Colon (tissue), 2 donors: Measurements from ENCODE around the gene RIC8B.
A peak's percentile ranks its signal among the peaks of the same experiment; 100 is the strongest.
"Not testable (repeated sequence)": the region's sequence is repeated elsewhere in the genome, so short reads cannot be mapped to it uniquely, and the experiment has no call there.

Experiments
- FAIRE-seq: peaks from 2 replicates; lab custom pipeline; 2012; peaks lifted over from hg19 to GRCh38; lab: Jason Lieb, UNC
- donor health status: control.
- donor health status: control.

The RIC8B gene

DNA sequence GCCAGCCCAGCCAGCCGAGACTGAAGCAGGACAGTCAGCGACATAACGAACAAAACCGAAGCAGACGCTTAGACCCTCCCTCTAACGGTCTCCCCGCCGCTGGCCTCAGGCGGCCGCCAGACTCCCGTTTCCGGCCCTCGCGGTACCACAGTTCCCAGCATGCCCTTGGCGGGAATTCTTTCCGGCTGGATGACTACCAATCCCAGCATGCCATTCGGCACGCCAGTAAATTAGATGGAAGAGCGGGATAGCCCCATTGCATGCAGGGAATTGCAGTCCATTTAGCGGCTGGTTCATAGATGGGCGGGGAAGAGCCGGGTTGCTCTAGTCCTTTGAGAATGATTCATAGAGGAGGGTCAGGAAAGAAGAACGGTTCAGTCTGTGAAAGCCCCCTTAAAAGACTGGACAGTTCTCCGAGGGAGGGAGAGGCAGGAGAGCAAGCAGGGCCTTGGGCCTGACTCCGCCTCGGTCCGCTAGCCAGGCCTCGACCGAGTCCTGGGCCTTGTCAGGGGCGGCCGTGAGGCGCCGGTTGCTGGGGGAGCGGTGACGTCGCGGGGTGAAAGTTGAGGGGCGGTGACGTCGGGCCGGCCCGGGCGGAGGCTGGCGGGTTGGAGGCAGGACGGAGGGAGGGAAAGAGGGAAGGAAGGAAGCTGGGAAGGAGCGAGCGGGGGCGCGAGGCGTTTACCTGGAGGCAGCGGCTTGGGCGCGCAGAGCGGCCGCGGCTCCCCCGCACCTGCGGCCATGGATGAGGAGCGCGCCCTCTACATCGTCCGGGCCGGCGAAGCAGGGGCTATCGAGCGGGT lies at the start of gene RIC8B:
Gene RIC8B, plus strand, starts transcription at position 678 of the 803 bp plus-strand sequence. Its CDS starts 64 bp downstream, at position 742.
- FAIRE-seq, result peak; percentile 65

DNA sequence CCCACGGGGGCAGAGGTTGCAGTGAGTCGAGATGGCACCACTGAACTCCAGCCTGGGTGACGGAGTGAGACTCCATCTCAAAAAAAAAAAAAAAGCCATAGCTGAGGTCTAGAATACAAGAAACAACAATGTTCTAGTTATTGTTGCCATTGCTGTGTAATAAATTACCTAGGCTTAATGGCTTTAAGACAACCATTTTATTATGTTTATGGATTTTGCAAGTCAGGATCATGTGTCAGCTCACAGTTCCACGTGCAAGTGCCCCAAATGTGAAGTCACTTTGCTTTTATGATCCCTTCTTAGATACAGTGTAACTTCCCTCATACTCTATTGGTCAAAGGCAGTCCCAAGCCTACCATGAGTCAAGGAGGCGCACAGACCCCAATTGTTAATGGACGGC lies 49.5 kb upstream of the RIC8B start:
- FAIRE-seq, result no peak

- not testable (repeated sequence) for FAIRE-seq
Observed at GRCh38 chr12:106726603-106727202, 47.8 kb upstream of the RIC8B start.

- no peak for FAIRE-seq
Observed at GRCh38 chr12:106729611-106730010, 44.9 kb upstream of the RIC8B start.

GRCh38 chr12:106732890-106733289 lies 41.6 kb upstream of the RIC8B start:
- FAIRE-seq, result no peak

GRCh38 chr12:106733660-106734059 lies 40.8 kb upstream of the RIC8B start:
- no peak for FAIRE-seq

DNA sequence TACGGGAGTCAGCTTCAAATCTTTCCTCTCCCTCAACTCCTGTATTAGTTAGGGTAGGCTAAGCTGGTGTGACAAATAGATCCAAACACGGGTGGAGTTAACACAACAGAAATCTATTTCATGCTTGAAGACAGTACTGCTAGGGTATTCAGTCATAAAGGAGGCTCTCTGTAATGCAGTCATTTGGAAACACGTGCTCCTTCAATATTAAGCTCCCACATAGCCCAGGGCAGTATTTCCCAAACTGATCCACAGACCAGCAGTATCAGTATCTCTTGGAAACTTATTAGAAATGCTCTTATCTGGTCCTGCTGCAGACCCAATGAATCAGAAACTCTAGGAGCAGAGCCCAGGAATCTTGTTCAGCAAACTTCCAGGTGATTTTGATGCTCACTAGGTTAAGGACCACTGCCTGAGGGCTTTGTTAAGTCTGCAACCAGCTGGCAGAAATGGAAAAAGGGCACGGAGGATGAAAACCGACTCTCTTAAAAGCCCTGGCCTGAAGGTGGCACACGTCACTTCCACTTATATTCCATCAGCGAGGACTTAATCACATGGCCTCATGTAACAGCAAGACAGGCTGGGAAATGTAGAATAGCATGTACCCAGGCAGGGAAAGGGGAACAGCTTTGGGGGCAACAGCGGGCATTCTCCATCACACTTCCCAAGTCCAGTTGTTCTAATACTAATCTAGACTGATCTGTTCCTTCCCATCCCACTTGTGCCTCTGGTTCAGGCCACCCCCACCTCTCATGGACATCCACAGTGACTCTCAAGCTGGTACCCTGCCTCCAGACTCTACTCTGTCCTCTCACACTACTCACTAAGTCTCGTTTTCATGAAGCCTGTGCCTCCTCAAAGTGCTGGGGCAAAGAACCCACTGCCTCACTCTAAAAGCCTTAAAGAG lies 38.2 kb upstream of the RIC8B start:
- no peak for FAIRE-seq

GRCh38 chr12:106739318-106739717 lies 35.2 kb upstream of the RIC8B start:
- FAIRE-seq, result no peak

DNA sequence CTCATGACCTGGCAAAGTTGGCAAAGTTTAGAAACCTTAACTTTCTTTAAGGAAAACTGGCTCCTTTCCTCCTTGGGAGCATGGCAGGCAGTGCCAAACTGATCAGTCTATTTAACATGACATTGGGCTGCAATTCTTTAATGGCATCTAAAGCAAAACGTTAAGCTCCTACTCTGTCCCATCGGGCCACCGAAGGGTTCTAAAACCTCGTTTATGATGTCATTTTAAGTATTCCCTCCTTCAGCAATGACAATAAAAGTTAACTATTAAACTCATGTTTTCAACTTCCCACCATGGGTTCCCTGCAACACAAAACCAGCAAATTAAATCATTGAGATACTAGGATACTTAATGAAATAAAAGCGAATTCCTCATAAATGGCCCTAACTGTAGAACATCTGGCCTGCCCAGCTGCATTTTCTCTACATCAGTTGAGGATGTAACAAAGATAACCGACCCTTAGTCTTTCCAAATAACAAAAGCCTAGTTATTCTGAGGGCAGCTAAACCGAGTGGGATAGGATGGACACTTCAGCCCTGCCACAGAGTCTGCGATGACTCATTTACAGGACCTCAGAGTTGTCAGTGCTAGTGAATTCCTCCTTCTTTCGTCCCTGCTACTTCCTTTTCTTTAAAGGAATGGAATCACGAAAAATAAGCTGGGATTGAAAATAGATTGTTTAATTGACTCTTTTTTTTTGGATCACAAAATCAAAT lies 34.5 kb upstream of the RIC8B start:
- no peak for FAIRE-seq

GRCh38 chr12:106740818-106741217 lies 33.7 kb upstream of the RIC8B start:
- FAIRE-seq, result no peak

DNA sequence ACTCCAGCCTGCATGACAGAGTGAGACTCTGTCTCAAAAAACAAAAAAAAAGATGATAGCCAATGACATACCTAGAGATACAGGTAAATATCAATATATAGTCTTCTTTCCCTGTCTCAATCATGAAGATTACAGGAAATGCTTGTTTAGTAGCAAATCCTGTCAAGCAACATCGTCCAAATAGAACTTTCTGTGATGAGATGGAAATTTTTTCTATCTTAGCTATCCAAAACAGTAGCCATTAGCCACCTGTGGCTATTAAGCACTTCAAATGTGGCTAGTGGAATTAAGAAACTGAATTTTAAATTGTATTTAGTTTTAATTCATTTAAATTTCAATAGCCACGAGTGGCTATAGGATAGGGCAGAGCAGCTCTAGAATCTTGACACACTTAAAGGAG lies 33.2 kb upstream of the RIC8B start:
- FAIRE-seq, result no peak

- no peak for FAIRE-seq
Observed at GRCh38 chr12:106743270-106743988, 31.1 kb upstream of the RIC8B start.

DNA sequence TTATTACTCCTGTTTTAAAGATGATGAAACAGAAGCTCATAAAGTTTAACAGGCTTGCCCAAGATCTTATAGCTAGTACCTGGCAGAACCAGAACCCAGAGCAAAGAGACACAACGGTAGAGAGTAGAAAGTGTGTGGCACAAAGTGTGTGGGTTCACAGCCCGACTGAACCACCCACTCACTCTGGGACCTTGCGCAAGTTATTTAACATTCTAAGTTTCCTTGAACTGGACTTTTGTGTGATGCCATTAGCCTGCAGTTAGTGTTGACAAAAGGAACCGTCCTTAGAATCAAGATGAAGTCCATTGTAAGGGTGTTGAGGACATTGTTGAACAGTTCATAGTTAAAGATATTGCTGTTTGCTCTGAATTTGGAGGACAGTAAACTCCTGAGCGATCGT lies 29.9 kb upstream of the RIC8B start:
- FAIRE-seq, result no peak

- FAIRE-seq, result no peak
Observed at GRCh38 chr12:106745181-106745745, 29.2 kb upstream of the RIC8B start.

GRCh38 chr12:106747973-106748436 lies 26.5 kb upstream of the RIC8B start:
- no peak for FAIRE-seq

DNA sequence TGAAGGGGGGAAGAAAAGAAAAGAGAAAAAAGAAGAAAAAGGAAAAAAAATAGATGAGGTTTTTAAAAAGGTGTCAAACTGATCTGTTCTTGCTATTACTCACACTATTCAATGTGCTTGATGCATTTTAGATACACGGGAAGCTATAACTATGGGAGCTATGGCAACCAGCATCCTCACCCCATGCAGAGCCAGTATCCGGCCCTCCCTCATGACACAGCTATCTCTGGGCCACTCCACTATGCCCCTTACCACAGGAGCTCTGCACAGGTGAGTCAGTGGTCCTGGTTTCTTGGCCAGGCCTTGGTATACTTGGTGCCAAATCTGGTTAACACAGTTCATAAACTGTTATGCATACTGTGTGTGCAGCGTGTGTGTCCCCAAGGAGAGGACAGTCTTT lies 24.0 kb upstream of the RIC8B start:
- no peak for FAIRE-seq

DNA sequence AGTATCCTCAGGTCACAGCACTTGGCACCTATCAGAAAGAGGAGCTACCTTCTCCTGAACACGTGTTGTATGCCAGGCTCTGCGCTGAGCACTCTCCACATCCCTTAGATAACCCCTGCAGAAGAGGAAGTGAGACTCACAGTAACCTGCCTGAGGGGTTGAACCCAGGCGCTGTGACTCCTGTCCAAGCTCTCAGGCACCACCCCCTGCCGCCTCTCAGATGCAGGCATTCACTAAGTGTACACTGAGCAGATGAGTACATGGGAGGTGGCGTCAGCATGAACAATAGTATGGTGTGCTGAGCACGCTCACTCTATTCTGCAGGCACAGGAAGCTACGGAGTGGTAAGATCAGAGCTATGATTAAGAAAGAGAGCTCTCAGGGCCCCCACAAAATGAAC lies 21.0 kb upstream of the RIC8B start:
- FAIRE-seq, result no peak

DNA sequence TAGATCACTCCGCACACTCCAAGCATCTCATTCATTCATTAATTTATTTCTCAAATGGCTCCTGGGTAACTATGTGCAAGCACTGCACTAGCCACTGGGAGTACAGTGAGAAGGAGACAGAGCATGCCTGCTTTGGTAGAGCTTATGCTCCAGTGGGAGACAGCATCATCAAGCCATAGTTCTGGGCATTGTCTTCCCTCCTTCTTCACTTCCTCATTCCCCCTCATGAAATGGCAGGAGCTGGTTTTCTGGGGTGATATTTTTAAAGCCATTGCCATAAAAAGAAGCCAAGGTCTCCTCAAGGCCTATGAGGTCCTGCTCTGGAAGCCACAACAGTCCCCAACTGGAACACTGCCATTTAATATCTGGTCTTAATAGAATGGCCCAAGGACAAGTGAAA lies 20.2 kb upstream of the RIC8B start:
- no peak for FAIRE-seq

GRCh38 chr12:106757623-106758348 lies 16.7 kb upstream of the RIC8B start:
- FAIRE-seq, result no peak
